Measurements from ENCODE around the gene DPH3. TPM values are rescaled to one million over a fixed set of nuclear protein-coding genes. Genes with fewer than 3 reads are reported as not detected.

DPH3 gene
- total RNA-seq, 1 experiment from 2014 or later = 19.6 TPM

DNA sequence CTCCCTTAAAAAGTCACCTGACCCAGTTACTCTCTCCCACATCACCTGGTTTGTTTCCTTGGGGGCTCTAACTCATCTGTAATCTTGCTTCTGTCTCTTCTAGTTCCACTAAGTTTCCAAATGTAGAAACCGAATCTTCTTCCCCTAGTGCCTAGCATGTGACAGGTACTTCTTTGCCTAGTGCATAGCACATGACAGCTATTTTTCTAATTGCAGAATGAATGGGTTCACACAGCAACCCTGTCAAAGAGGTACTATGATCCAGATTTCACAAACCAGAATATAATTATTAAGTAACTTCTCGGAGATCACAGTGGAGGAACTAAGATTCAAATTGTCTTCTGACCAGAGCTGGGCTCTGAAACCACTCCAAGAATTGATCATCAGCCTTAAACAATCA lies 7.4 kb downstream of the DPH3 start:
- DNase-seq (ENCODE audit: low read depth) = no peak

DNA sequence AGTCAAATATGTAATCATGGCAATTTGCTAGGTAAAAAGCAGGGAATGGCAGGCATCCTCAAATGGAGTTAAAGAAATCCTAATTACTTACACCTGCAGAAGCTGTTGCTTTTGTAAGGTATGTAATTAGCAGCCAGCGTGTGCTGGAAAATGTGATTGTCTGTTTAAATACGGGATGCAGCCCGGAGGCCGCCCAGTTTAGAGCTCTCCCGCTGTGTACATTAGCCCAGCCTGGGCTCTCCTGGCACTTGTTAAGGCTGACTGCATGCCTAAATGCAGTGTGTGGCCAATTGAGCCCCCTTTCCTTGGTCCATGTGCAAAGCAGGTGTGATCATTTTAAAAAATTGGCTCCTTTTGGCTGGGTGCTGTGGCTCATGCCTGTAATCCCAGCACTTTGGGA lies 9.0 kb downstream of the DPH3 start:
- no peak for DNase-seq (ENCODE audit: low read depth)

DNA sequence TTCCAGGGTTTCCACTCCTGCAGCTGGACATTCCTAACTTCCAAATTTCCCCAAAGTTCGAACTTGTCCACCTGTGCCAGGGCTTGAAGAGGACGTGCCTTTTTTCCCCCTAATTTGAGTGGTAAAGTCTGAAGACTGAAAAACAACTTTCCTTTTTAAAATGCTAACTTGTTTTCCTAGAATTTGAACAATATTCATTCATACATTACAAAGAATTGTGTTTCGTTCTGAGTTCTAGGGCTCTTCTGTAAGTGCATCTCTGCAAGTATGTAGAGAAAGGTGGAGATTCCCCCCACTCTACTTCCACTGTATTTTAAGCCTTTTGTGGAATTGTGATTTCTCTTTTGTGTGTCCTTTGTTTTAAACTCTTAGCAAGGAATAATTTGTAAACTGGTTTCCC lies 9.4 kb downstream of the DPH3 start:
- DNase-seq (ENCODE audit: low read depth) = no peak

DNA sequence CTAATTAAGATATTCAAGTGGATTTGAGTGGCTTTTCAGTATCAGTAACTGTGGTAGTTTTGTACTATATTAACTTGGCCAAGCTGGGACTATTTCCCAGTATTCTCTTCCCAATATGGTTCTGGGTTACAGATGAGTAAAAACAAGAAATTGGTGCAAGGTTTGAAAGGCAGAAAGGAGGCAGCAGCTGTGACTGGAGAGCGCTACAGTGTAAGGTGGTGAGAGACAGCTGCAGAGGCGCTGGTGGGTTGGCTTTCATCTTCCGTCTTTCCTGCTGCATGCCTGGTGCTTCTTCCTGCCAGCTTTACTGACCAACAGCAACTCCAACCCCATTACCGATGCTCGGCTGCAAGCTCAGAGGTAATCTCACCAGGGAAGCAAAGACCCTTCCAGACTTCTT lies 9.8 kb downstream of the DPH3 start:
- no peak for DNase-seq (ENCODE audit: low read depth)

DNA sequence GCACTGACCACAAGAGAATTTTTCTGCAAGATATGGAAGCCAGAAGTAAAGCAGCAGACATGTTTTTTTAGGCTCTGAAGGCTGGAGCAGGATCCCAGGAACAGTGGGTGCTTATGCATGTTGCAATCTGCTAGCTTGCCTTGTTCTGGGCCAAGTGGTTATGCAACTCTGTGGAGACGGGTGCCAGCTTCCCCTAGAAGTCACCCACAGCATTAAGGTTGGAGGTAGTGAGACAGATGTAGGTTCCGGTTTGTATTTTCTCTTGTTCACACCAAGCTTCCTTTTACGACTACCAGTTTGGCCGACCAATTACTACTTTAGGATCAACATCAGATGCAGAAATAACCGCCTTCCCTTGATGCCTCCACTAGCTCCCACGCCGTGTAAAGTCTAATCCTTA lies 11.1 kb downstream of the DPH3 start:
- DNase-seq (ENCODE audit: low read depth) = no peak

DNA sequence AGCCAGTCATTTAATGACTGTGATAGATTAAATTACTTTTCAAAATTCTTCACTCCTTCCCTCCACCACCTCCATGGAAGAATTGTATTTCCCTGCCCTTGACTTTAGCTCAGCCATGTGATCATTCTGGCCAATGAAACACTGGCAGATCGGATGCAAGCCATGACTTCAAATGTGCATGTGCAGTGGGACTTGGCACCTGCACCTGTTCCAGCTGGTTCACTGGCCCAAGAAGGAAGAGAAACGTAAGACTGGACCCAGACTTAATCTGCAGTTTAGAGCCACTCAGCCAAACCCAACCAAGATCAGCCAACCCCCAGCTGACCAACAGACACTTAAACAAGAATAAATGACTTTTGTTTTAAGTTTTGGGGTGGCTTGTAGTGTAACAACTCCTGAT lies 11.8 kb downstream of the DPH3 start:
- no peak for DNase-seq (ENCODE audit: low read depth)

DNA sequence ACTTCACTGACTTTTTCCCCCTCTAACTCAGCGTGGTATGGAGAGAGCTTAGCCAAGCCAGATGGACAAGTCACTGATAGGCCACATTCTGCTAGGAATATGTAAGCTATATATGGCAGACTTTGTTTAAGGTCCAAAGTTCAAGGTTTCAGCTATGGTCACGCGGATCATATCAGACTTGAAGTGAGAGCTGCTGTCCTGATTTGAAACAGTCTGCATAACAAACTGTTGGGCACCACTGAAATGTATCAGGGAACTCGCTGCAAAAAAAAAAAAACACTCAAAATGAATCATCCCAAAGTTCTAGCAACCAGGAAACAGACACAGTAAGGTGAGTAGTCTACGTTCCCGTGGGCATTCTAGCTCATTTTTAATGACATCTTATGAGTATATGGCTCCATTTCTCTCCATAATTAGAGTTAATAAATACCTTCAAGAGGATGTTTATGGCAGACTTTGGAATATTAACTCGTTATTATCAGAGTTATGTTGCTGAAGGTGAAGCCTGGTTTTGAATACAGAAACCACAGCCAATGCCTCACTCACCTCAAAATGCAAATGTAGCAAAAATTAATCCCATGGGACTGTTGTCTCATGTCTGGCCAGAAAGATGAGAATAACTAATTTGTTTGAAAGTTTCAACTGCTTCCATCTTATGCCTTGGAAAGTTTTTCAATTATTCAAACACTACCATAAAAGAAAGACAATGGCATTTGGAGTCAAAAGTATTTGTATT lies 12.3 kb downstream of the DPH3 start:
- peak; percentile 33 for DNase-seq (ENCODE audit: low read depth)

DNA sequence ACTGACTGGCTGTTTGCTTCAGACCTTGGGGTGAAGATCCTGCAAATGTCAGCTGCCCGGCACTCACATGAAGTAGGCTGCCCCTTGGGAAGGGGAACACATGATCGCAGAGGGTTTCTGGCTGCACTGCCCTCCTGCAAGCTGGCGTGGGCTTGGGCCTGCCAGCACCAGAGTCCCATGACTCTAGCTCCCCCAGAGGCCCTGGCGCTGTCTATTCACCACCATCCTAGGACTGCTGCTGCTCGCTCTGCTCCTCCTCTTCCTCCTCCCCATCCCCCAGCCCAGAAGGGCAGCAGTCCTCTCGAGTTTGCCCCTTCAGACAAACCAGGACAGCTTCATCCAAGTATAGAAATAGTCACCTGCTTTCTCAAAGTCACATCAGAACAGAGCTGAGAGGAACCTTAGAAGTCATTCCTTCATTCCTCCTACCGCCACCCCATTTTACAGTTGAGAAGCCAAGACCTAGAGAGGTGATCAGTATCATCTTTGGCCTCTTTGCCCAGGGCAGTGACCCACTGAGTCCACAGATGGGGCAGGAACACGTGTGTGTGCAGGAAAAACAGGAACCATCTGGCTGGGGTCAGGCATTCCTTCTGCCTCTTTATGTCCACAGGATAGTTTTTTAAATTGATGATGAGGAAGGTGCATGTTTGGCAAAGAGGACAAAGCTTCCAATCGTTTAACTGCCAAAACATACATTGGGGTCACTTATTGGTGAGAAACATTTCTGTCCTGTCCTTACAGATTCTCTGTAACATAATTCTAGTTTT lies 13.2 kb downstream of the DPH3 start:
- DNase-seq (ENCODE audit: low read depth) = no peak

DNA sequence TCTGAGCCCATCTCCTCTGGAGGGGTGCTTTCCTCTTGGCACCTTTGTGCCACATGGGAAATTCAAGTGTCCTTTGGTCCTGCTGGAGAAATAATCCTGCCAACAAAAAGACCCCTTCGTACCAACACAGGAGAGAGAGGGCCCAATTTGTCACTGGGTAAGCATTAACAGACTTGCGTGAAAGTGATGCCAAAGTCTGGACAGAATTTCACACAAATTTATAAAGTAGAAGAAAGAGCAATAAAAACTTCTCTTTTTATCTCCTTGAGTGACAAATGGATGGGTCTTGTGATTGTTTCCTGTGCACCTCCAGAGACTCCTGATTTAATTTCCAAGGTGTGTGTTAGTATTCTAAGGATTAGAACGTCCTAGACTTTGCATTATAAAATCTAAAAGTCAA lies 14.9 kb downstream of the DPH3 start:
- no peak for DNase-seq (ENCODE audit: low read depth)

DNA sequence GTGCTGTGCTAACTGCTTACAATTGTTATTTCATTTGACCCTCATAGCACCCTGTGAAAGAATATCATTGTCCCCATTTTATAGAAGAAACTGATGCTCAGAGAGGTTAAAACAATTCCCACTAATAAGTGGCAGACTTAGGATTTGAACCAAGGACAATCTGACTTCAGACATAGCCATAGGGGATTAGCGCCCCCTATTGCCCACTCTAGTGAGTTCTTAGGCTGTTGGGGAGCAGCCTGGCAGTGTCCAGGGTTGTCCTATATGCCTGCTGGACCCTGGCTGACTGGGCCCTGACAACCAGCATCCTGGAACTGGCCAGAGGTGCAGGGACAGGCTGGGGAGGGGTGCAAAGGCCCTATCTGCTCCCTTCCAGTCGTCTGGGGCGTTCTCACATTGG lies 15.4 kb downstream of the DPH3 start:
- DNase-seq (ENCODE audit: low read depth) = peak; percentile 36

DNA sequence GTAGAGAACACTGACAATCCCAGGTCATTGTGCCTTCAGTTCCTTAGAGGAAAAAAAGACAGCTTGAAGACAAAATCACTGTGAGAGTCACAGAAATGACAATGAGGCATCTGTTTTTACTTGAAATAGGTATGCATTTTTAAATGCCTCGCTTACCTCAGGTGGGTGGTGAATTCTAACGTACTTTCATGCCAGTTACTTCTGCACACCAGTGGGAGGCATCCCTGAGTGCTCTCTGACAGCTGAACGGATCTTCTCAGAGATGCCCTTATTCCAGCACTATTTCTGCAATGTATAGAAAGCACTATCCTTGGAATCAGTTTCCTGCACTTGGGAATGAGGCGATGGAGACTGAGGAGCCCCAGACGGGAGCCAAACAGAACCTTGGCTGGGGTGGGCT lies 16.2 kb downstream of the DPH3 start:
- DNase-seq (ENCODE audit: low read depth) = no peak

DNA sequence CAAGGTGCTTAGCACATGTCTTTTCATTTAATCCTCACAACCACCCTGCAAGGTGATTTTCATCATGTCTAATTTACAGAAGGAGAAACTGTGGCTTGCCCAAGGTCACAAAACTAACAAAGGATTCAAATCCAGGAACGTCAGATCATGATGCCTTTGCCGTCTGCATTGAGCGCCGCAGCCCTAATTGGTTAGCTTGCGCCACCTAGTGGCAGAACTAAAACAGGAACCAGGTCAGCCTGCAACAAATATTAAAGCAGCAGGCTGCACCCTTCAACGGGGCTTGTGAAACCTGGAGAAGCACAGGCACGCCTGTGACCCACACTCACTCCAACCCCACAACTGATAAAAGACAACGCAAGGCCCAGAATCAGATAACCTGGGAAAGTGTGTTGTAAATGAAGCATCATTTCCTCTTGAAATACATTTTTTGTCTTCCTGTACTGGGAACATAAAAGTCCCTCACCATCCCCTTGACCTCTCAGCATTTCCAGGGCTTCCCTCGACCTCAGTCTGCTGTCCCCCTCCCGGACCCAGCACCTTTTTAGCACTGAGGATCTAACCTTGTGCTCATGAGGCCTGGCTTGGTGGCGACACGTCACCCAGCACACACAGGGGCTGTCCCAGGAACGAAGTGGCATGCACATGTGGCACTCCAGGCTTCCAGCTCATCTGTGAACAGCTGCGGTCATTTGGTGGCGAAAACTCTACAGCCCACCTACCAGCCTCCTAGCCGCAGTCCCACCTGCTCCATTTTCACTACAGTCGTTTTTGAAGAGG lies 17.3 kb downstream of the DPH3 start:
- DNase-seq (ENCODE audit: low read depth) = peak; percentile 70

DNA sequence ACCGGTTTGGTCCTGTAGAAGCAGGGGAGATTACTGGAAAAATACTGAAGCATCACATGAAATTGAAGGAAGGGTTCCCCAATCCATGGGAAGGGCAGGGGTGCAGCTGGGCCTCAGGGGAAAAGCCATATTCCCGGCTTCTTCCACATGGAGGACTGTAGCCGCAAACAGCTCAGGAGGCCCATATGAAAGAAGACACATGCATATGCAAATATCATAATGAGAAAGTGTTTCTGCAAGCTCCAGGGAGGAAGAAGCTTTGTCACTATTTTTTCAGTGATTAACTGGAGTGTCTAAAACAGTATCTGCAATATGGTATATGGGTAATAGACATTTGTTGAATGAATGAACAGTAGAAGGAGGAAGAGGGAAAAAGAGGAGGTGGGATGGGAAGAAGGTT lies 19.1 kb downstream of the DPH3 start:
- no peak for DNase-seq (ENCODE audit: low read depth)

DNA sequence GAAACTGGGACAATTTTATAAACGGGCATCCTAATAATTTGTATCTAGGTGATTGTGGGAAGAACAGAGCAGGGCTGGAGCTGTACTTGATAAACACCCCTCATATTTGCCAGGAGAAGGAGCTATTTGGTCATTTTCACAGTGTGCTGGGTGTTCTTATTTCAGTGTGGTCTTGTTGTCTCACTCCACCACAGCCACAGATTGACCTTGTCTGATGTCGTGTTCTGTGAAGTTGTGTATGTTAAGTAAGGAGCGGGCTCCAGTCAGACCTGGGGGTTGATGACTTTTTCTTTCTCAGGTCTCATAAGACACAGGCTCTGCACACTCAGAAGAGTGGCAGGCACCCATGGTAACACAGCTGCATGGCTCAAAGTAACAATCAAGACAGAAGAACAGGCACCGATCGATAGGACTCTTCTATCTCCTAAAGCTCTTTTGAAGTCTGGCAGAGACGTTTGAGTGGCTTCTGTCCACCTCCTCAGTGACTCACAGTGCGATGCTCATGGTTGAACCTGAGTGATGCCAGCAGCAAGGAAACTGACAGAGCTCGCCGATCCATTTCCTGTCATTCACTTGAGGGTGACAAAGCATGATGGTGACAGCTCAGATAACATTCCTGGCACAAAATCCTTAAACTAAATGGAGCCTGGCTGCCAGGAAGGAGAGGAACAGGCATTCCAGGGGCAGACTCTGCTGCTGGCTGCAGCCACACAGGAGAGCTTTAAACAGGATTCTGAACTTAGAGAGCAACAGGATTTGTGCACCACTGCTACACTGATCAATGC lies 20.8 kb downstream of the DPH3 start:
- peak; percentile 64 for DNase-seq (ENCODE audit: low read depth)

DNA sequence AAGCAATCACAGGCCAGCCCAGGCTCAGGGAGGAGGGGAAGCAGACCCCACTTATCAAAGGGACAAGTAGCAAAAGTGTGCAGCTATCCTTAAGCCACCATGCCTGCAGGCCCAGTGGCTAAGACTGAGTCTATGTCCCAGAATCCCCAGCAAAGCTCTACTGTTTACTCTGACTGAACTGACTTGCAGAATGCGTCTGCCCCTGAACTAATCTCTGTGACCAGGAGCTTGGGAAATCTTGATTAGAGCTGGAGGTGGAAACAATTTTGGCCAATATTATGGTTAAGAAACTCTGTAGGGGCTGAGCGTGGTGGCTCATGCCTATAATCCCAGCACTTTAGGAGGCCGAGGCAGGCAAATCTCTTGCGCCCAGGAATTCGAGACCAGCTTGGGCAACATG lies 22.6 kb downstream of the DPH3 start:
- no peak for DNase-seq (ENCODE audit: low read depth)

DNA sequence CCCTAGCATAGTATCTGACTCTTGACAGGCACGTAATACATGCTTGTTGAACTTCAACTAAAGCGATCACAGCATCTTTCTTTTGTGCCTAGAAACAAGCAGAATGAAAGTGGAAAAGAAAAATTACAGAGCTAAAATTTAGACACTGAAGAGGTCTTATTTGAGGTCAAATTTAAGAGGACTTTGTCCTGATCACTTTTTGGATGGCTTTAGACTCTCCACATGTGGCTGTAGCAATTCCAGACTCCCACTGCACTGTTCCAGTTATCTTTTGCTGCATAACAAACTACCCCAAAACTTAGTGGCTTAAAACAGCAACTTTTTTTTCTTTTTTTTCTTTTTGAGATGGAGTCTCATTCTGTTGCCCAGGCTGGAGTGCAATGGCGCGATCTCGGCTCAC lies 23.5 kb downstream of the DPH3 start:
- DNase-seq (ENCODE audit: low read depth) = no peak

DNA sequence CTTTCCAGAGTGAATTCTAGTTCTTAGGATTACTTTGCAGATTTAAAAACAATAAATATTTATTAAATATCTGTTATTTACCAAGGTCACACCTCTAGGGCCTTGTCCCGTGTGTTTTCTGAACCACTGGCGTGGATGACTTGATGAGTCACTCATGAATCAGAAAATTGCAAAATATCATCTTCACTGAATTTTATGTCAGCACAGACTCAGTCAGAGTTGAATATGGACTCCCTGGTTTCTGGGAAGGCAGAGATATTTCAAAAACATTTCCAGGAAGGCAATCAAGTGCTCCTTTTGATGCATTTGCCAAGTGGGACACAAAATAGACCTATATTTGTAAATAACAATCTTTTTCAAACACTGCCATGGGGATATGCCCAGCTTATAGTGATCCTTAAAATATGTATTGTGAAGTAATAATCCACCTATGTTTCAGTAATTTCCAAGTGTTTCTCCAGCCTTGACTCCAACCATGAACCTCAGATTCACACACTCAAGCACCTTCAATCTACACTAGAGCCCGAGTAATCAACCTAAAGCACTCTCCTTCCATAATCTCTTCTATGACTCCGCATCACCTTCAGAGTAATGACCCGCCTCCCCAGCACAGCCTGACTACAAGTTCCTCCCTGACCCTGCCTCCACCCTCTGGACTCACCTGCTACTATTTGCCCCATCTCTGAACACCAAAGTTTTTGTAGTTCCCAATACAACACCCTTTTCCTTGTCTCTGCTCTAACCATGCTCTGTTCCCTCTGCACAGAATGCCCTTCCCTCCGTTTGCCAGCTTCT lies 24.3 kb downstream of the DPH3 start:
- peak; percentile 70 for DNase-seq (ENCODE audit: low read depth)

DNA sequence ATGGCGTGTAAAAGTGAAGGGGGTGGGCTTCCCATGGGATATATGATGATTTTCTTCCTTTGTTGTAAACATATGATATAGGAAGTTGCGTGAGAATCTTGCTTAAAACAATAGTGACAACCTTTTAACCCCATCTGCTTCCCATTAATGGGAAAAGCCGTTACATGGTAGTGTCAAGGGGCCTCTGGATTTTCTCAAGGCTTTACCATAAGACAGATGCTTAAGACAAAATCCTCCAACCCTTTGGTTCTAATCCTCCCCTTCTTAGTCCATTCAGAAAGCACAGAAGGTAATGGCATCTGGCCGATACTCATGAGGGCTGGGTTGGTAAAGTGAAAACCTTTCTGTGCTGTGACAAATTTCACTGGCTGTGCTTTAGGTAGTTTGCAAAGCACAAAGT lies 25.0 kb downstream of the DPH3 start:
- DNase-seq (ENCODE audit: low read depth) = no peak

DNA sequence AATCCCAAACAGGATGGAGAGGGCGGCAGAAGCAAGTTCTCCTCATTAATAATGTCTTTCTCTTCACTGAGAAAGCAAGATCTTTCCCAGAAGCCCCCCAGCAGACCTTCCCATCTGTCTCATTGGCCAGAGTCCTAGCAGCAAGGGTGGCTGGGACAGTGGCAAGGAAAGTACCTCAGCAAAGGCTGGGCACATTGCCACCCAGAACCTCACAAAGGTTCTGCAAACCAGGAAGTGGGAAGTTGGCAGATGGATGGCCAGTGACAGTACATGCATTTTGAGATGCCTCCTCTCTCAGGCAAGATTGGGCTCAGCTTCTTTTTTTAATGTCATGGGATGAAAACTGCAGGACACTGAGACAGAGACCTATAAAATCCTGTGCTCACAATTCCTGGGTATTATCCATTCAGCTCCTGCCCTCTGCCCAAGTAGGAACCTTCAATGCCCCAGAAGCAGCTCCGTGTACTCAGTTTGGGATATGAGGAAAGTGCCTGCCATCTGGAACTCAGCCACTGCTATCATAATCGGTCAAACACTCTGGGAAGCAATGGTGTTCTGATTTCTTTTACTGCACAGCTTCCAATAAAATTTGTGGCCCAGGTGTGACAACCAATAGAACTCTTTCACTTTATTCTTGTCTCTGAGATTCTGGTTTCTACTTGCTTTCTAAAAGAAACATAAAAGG lies 25.5 kb downstream of the DPH3 start:
- DNase-seq (ENCODE audit: low read depth) = no peak

DNA sequence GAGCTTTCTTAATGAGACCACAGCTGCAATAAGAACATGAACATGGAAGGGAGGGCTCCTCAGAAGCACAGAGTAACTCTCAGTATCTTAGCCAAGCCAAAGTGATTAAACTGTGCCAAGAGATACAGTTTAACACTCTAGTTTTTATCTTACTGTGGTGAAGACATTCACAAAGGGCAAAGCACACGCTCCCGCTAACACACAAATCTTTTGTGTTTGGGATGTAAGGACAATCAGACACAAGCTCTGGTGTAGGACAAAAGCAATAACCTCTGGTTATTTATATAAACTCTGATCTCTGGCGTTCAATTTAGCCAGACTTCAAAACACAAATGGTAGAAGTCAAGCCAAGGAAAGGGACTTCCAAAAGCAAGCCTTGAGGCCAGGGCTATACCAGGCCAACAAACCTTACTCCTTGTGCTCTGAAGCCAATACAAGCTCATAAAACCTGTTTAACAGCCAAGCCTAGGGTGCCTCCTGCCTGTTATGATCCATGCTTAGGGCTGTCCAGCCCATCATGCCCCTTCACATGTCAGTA lies 27.8 kb downstream of the DPH3 start:
- DNase-seq (ENCODE audit: low read depth) = no peak

Measured in HT1080 (cell line).